ENCODE results near the gene BEND7.

The BEND7 gene

GRCh38 chr10:13520194-13520593 lies 8.6 kb downstream of the BEND7 start:
- no peak for DNase-seq

- no peak for DNase-seq
Measured at GRCh38 chr10:13518076-13518692, 10.6 kb downstream of the BEND7 start.

- DNase-seq = no peak
Measured at GRCh38 chr10:13517675-13518074, 11.1 kb downstream of the BEND7 start.

- no peak for DNase-seq
Measured at GRCh38 chr10:13516176-13516575, 12.6 kb downstream of the BEND7 start.

- no peak for DNase-seq
Measured at GRCh38 chr10:13515467-13515866, 13.3 kb downstream of the BEND7 start.

- no peak for DNase-seq
Measured at GRCh38 chr10:13514296-13514695, 14.5 kb downstream of the BEND7 start.

- no peak for DNase-seq
Measured at GRCh38 chr10:13512564-13512963, 16.2 kb downstream of the BEND7 start.

- no peak for DNase-seq
Measured at GRCh38 chr10:13511409-13511808, 17.4 kb downstream of the BEND7 start.

- no peak for DNase-seq
Measured at GRCh38 chr10:13505052-13505680, 23.6 kb downstream of the BEND7 start.

GRCh38 chr10:13503745-13504463 lies 24.9 kb downstream of the BEND7 start:
- no peak for DNase-seq

- DNase-seq = no peak
Measured at GRCh38 chr10:13502380-13502779, 26.4 kb downstream of the BEND7 start.

GRCh38 chr10:13500201-13500600 lies 28.6 kb downstream of the BEND7 start:
- no peak for DNase-seq

- DNase-seq = no peak
Measured at GRCh38 chr10:13499150-13499549, 29.7 kb downstream of the BEND7 start.

GRCh38 chr10:13496931-13497330 lies 31.9 kb downstream of the BEND7 start:
- no peak for DNase-seq

- no peak for DNase-seq
Measured at GRCh38 chr10:13496164-13496563, 32.6 kb downstream of the BEND7 start.

- DNase-seq = no peak
Measured at GRCh38 chr10:13492493-13493180, 36.2 kb downstream of the BEND7 start.

- DNase-seq = no peak
Measured at GRCh38 chr10:13491747-13492360, 37.0 kb downstream of the BEND7 start.

- no peak for DNase-seq
Measured at GRCh38 chr10:13490503-13490902, 38.3 kb downstream of the BEND7 start.

GRCh38 chr10:13489035-13489599 lies 39.7 kb downstream of the BEND7 start:
- no peak for DNase-seq

GRCh38 chr10:13485623-13486022 lies 43.2 kb downstream of the BEND7 start:
- no peak for DNase-seq

GRCh38 chr10:13483951-13484350 lies 44.9 kb downstream of the BEND7 start:
- DNase-seq = no peak

GRCh38 chr10:13483073-13483472 lies 45.7 kb downstream of the BEND7 start:
- DNase-seq = no peak

- no peak for DNase-seq
Measured at GRCh38 chr10:13481690-13482089, 47.1 kb downstream of the BEND7 start.

Data from T-helper 1 cell (primary cell).